HT-29 (cell line): ENCODE data around the gene EIF3K. TPM values are rescaled to one million over a fixed set of nuclear protein-coding genes. Genes with fewer than 3 reads are reported as not detected.

ENCODE experiments used
- DNase-seq: peaks from one replicate; pipeline ENCODE4 v3.0.0-alpha.2; 2015; ENCODE audit warnings: low spot score
- total RNA-seq: library from RNA; depleted of rRNA; stranded (reverse); fragments of >200 nt; shearing (Covaris generic); gene quantifications from 2 replicates; pipeline ENCODE4 v1.2.3, GENCODE V29; 2014; rRNA removed

EIF3K gene
- total RNA-seq, 1 experiment from 2014 or later = 724 TPM

- DNase-seq = peak; percentile 98
Observed at GRCh38 chr19:38684078-38684861, 65.3 kb downstream of the EIF3K start.

GRCh38 chr19:38684862-38685665, 66.1 kb downstream of the EIF3K start:
- DNase-seq = no peak

- peak; percentile 91 for DNase-seq
Observed at GRCh38 chr19:38685666-38686529, 66.9 kb downstream of the EIF3K start.

GRCh38 chr19:38686530-38686888, 67.5 kb downstream of the EIF3K start:
- DNase-seq = no peak

Other genes starting within 250 kb of the EIF3K start
- gene PSMD8, start 244.6 kb upstream of the EIF3K start, total RNA-seq = 627 and 640 TPM in 2 replicates
- gene GGN, start 231.2 kb upstream of the EIF3K start, total RNA-seq = 0.26 and 0.41 TPM in 2 replicates
- 0.13 and 3.2 TPM in 2 replicates for gene SPRED3, start 230.5 kb upstream of the EIF3K start, total RNA-seq
- 46.6 and 49.5 TPM in 2 replicates for gene FAM98C, start 216.1 kb upstream of the EIF3K start, total RNA-seq
- not detected in 2 replicates for gene RASGRP4, start 193.0 kb upstream of the EIF3K start, total RNA-seq
- gene RYR1, start 185.5 kb upstream of the EIF3K start, total RNA-seq = 0.94 TPM in 1 of 2 replicates, not detected in the other
- gene MAP4K1, start 1.2 kb upstream of the EIF3K start, total RNA-seq = 0.36 TPM in 1 of 2 replicates, not detected in the other
- 1,009 and 1,083 TPM in 2 replicates for gene ACTN4, start 28.5 kb downstream of the EIF3K start, total RNA-seq
- 50.6 and 53.9 TPM in 2 replicates for gene CAPN12, start 125.3 kb downstream of the EIF3K start, total RNA-seq
- gene LGALS7, start 154.3 kb downstream of the EIF3K start, total RNA-seq = 1.5 TPM in 1 of 2 replicates, not detected in the other
- gene LGALS7B, start 170.0 kb downstream of the EIF3K start, total RNA-seq = 6.0 TPM in 1 of 2 replicates, not detected in the other
- gene LGALS4, start 193.8 kb downstream of the EIF3K start, total RNA-seq = 959 and 1,005 TPM in 2 replicates
- 252 and 285 TPM in 2 replicates for gene ECH1, start 212.6 kb downstream of the EIF3K start, total RNA-seq
- gene HNRNPL, start 230.8 kb downstream of the EIF3K start, total RNA-seq = 389 and 434 TPM in 2 replicates